Measurements from ENCODE around the gene EI24. TPM values are rescaled to one million over a fixed set of nuclear protein-coding genes. Genes with fewer than 3 reads are reported as not detected.

Gene EI24
- total RNA-seq, 1 experiment from 2014 or later, result 170 TPM

DNA sequence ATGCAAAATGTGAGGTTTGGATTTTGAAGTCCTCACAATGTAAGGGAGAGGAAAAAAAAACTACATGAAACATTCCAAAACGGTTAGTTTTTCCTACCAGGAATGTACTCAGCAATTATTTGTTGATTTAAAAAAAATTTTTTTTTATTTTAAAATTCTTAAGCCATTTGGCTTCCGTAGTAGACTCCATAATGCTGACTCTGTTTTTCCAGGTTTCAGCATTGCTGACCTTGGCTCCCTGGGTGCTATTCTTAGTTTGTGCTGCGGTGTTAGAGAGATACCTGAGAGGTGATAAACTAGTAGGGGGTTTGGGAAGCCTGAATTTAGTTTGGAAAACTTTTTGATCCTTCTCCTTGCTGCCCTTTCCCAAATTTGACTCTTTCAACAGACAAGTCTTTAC, 33.9 kb downstream of the EI24 start:
- peaks cover 10% of the 10 kb centered on the region for H3K4me1 ChIP-seq
- no peaks in the 10 kb centered on the region for H3K9me3 ChIP-seq
- Mint-ChIP-seq H3K4me3 (ENCODE audit: unreplicated experiment) (no peak overlapping the region), H3K27ac (ENCODE audit: unreplicated experiment) (no peak overlapping the region), H3K27me3 (ENCODE audit: insufficient read depth, unreplicated experiment) (no peaks in the 10 kb centered on the region), H3K36me3 (ENCODE audit: insufficient read depth, unreplicated experiment) (peaks cover 98% of the 10 kb centered on the region), H3K9me3 (ENCODE audit: unreplicated experiment) (no peaks in the 10 kb centered on the region), H3K4me1 (ENCODE audit: low read depth, unreplicated experiment) (peaks cover 9% of the 10 kb centered on the region)
- TF ChIP-seq, protein P1, sequence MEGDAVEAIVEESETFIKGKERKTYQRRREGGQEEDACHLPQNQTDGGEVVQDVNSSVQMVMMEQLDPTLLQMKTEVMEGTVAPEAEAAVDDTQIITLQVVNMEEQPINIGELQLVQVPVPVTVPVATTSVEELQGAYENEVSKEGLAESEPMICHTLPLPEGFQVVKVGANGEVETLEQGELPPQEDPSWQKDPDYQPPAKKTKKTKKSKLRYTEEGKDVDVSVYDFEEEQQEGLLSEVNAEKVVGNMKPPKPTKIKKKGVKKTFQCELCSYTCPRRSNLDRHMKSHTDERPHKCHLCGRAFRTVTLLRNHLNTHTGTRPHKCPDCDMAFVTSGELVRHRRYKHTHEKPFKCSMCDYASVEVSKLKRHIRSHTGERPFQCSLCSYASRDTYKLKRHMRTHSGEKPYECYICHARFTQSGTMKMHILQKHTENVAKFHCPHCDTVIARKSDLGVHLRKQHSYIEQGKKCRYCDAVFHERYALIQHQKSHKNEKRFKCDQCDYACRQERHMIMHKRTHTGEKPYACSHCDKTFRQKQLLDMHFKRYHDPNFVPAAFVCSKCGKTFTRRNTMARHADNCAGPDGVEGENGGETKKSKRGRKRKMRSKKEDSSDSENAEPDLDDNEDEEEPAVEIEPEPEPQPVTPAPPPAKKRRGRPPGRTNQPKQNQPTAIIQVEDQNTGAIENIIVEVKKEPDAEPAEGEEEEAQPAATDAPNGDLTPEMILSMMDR (IDR thresholded peaks at IDR 0.05; ENCODE audit: insufficient read depth in 1 of 2, low read depth in 1 of 2, low read length in 1 of 2, severe bottlenecking in 1 of 2, unreplicated experiment in 1 of 2), result no peak
- peaks cover 15% of the 10 kb centered on the region for H3K36me3 ChIP-seq (ENCODE audit: control insufficient read depth, insufficient read depth, low read length)
- no peak overlapping the region for H3K4me3 ChIP-seq (ENCODE audit: low read depth, low read length)
- no peaks in the 10 kb centered on the region for H3K27me3 ChIP-seq (replicated peaks; ENCODE audit: control insufficient read depth, insufficient read depth, low read length)
- ChIA-PET CTCF (no interaction called here), POLR2A (no interaction called here)
- DNase-seq, result no peak
- BruUV-seq (replicated peaks), result no TSS peak
- intact Hi-C loops (cut with micrococcal nuclease; ENCODE audit: unreplicated experiment), result no loop called here

DNA sequence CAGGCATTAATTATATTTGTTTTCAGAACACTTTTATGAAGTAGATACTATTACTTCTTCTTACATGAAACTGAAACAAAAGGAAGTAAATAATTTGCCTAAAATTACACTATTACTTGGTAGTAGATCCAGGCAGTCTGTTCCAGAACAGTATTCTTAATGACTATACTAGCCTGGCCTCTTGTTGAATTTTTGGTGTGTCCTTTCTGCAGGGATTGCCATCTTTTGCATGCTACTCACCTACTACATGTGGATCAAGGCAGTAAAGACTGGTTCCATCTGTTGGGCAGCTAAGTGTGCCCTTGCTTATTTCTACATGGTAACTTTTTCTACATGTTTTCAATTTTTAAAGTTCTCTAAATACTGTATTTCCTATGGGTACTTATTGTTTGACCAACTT, 36.1 kb downstream of the EI24 start:
- Mint-ChIP-seq H3K4me1 (ENCODE audit: low read depth, unreplicated experiment) (no peaks in the 10 kb centered on the region), H3K4me3 (ENCODE audit: unreplicated experiment) (no peak overlapping the region), H3K27ac (ENCODE audit: unreplicated experiment) (no peak overlapping the region), H3K27me3 (ENCODE audit: insufficient read depth, unreplicated experiment) (no peaks in the 10 kb centered on the region), H3K9me3 (ENCODE audit: unreplicated experiment) (no peaks in the 10 kb centered on the region), H3K36me3 (ENCODE audit: insufficient read depth, unreplicated experiment) (peaks cover 98% of the 10 kb centered on the region)
- ChIA-PET POLR2A (no interaction called here), CTCF (no interaction called here)
- intact Hi-C loops (cut with micrococcal nuclease; ENCODE audit: unreplicated experiment), result no loop called here
- TF ChIP-seq, protein P1 (IDR thresholded peaks at IDR 0.05; ENCODE audit: insufficient read depth in 1 of 2, low read depth in 1 of 2, low read length in 1 of 2, severe bottlenecking in 1 of 2, unreplicated experiment in 1 of 2), result no peak
- Histone ChIP-seq H3K27me3 (replicated peaks; ENCODE audit: control insufficient read depth, insufficient read depth, low read length) (no peaks in the 10 kb centered on the region), H3K4me3 (ENCODE audit: low read depth, low read length) (no peak overlapping the region), H3K4me1 (no peaks in the 10 kb centered on the region), H3K36me3 (ENCODE audit: control insufficient read depth, insufficient read depth, low read length) (peaks cover 15% of the 10 kb centered on the region), H3K9me3 (no peaks in the 10 kb centered on the region)
- BruUV-seq (replicated peaks), result no TSS peak
- no peak for DNase-seq

DNA sequence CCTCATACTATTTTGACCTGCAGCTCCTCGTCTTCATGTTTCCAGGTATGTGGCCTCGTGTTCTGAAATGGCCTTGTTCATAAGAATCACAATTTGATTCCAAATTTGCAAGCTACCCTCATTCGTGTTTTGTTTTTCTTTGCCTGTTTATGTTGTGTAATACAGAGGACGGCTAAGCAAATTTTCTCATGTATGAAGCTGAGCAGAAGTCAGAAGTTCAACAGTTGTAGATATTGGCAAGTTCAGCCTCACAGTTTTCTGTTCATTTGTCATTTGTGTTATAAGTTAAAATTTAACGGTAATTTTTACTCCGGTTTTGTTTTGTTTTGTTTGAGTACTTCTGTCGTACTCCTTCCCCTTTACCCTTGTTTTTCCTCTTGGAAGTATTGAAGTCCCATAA, 40.3 kb downstream of the EI24 start:
- Histone ChIP-seq H3K4me1 (no peaks in the 10 kb centered on the region), H3K27me3 (replicated peaks; ENCODE audit: control insufficient read depth, insufficient read depth, low read length) (no peaks in the 10 kb centered on the region), H3K9me3 (no peaks in the 10 kb centered on the region), H3K36me3 (ENCODE audit: control insufficient read depth, insufficient read depth, low read length) (peaks cover 16% of the 10 kb centered on the region), H3K4me3 (ENCODE audit: low read depth, low read length) (no peak overlapping the region)
- no peak overlapping the region for H3K27ac Mint-ChIP-seq (ENCODE audit: unreplicated experiment)
- CTCF ChIA-PET, result no interaction called here
- no peak for DNase-seq
- TF ChIP-seq, protein P1 (IDR thresholded peaks at IDR 0.05; ENCODE audit: insufficient read depth in 1 of 2, low read depth in 1 of 2, low read length in 1 of 2, severe bottlenecking in 1 of 2, unreplicated experiment in 1 of 2), result no peak
- H3K27me3 Mint-ChIP-seq (ENCODE audit: insufficient read depth, unreplicated experiment), result no peaks in the 10 kb centered on the region
- H3K4me1 Mint-ChIP-seq (ENCODE audit: low read depth, unreplicated experiment), result no peaks in the 10 kb centered on the region
- intact Hi-C loops (cut with micrococcal nuclease; ENCODE audit: unreplicated experiment), result no loop called here
- no peaks in the 10 kb centered on the region for H3K9me3 Mint-ChIP-seq (ENCODE audit: unreplicated experiment)
- no peak overlapping the region for H3K4me3 Mint-ChIP-seq (ENCODE audit: unreplicated experiment)
- peaks cover 98% of the 10 kb centered on the region for H3K36me3 Mint-ChIP-seq (ENCODE audit: insufficient read depth, unreplicated experiment)
- BruUV-seq (replicated peaks), result no TSS peak
- POLR2A ChIA-PET, result no interaction called here

Data from Caco-2 (cell line).